Measurements from ENCODE around the gene PMAIP1. TPM values are rescaled to one million over a fixed set of nuclear protein-coding genes. Genes with fewer than 3 reads are reported as not detected.
A peak's percentile ranks its signal among the peaks of the same experiment; 100 is the strongest.
"Not testable (repeated sequence)": the region's sequence is repeated elsewhere in the genome, so short reads cannot be mapped to it uniquely, and the experiment has no call there.

Gene PMAIP1
- total RNA-seq, 1 experiment from 2014 or later: 28.0 TPM

DNA sequence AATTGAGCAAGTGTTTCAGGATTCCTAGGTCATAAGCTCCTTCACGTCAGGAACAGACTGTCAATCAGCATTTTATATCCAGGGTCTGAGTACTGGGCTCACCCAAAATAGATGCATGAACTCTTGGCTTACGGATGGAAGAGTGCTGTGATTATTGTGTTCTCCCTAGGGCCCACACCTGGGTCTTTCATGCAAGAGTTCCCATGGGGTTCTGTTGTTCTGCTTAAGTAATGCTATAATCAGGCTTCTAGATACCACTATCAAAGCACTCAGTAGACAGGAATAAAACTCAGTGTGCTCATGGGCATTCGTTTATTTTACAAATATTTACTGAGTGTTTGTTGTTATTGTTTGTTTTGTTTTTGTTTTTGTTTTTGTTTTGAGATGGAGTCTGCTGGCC is 46.4 kb upstream of the PMAIP1 start:
- POLR2A ChIA-PET: no interaction called here
- TF ChIP-seq, protein P1, sequence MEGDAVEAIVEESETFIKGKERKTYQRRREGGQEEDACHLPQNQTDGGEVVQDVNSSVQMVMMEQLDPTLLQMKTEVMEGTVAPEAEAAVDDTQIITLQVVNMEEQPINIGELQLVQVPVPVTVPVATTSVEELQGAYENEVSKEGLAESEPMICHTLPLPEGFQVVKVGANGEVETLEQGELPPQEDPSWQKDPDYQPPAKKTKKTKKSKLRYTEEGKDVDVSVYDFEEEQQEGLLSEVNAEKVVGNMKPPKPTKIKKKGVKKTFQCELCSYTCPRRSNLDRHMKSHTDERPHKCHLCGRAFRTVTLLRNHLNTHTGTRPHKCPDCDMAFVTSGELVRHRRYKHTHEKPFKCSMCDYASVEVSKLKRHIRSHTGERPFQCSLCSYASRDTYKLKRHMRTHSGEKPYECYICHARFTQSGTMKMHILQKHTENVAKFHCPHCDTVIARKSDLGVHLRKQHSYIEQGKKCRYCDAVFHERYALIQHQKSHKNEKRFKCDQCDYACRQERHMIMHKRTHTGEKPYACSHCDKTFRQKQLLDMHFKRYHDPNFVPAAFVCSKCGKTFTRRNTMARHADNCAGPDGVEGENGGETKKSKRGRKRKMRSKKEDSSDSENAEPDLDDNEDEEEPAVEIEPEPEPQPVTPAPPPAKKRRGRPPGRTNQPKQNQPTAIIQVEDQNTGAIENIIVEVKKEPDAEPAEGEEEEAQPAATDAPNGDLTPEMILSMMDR (IDR thresholded peaks at IDR 0.05; ENCODE audit: unreplicated experiment): no peak
- Mint-ChIP-seq H3K27me3 (ENCODE audit: insufficient read depth, unreplicated experiment) (no peaks in the 10 kb centered on the region), H3K4me3 (ENCODE audit: unreplicated experiment) (no peak overlapping the region), H3K4me1 (ENCODE audit: insufficient read depth, unreplicated experiment) (no peaks in the 10 kb centered on the region), H3K36me3 (ENCODE audit: insufficient read depth, unreplicated experiment) (no peaks in the 10 kb centered on the region), H3K27ac (ENCODE audit: low read depth, unreplicated experiment) (no peak overlapping the region), H3K9me3 (ENCODE audit: unreplicated experiment) (no peaks in the 10 kb centered on the region)
- CTCF ChIA-PET: interaction anchor here (0.6 to 1.6 kb wide), 2 partner anchors 135 to 141 kb away, joined by 3 to 4 read pairs; no protein-coding TSS in a partner anchor
- intact Hi-C loops (cut with micrococcal nuclease): no loop called here
- DNase-seq (ENCODE audit: unreplicated experiment): no peak
- no TSS peak for BruUV-seq (replicated peaks)

DNA sequence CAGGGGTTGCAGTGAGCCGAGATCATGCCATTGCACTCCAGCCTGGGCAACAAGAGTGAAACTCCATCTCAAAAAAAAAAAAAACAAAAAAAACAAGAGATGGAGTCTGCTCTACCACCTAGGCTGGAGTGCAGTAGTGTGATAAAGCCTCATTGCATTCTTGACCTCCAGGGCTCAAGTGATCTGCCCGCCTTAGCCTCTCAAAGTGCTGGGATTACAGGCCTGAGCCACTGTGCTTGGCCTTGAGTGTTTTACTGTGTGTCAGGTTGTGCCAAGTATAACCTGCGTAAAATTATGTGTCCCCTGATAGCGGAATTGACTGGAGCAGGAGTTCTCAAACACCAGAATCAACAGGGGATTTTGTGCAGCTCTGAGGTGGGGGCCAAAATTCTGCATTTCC is 45.8 kb upstream of the PMAIP1 start:
- H3K4me1 Mint-ChIP-seq (ENCODE audit: insufficient read depth, unreplicated experiment); DNase-seq (ENCODE audit: unreplicated experiment); H3K36me3 Mint-ChIP-seq (ENCODE audit: insufficient read depth, unreplicated experiment); H3K4me3 Mint-ChIP-seq (ENCODE audit: unreplicated experiment); H3K27ac Mint-ChIP-seq (ENCODE audit: low read depth, unreplicated experiment); H3K9me3 Mint-ChIP-seq (ENCODE audit: unreplicated experiment); BruUV-seq (replicated peaks); intact Hi-C loops (cut with micrococcal nuclease); H3K27me3 Mint-ChIP-seq (ENCODE audit: insufficient read depth, unreplicated experiment): not testable (repeated sequence)
- ChIA-PET CTCF (interaction anchor here (1.6 kb wide), 1 partner anchor 134 kb away, joined by 4 read pairs; no protein-coding TSS in a partner anchor), POLR2A (interaction anchor here (0.7 kb wide), 1 partner anchor 10 kb away, joined by 3 read pairs; no protein-coding TSS in a partner anchor)

DNA sequence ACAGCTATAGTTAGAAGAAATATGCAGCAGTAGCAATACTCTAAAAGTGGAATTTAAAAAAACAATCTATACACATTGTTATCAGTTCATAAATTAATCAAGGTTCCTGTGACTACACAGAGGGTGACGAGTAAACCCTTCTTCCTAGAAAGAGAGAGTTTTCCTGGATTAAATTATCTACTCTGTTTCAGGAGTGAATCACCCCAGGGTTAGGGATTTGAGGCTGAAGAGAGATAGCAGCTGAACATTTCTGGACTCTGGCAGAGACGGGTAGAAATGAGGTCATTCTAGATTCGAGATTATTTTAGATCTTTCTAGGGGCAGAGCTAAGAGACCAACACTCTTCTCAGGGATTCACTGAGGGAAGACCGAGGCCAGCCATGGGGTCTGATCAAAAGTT is 38.8 kb upstream of the PMAIP1 start:
- intact Hi-C loops (cut with micrococcal nuclease): no loop called here
- TF ChIP-seq, protein P1 (IDR thresholded peaks at IDR 0.05; ENCODE audit: unreplicated experiment): no peak
- Mint-ChIP-seq H3K27me3 (ENCODE audit: insufficient read depth, unreplicated experiment) (no peaks in the 10 kb centered on the region), H3K4me3 (ENCODE audit: unreplicated experiment) (no peak overlapping the region), H3K27ac (ENCODE audit: low read depth, unreplicated experiment) (no peak overlapping the region), H3K36me3 (ENCODE audit: insufficient read depth, unreplicated experiment) (no peaks in the 10 kb centered on the region), H3K4me1 (ENCODE audit: insufficient read depth, unreplicated experiment) (no peaks in the 10 kb centered on the region), H3K9me3 (ENCODE audit: unreplicated experiment) (no peaks in the 10 kb centered on the region)
- ChIA-PET CTCF (no interaction called here), POLR2A (interaction anchor here (5.2 kb wide), 1 partner anchor 40 kb away, joined by 40 read pairs; the partner anchor contains the start of gene PMAIP1)
- no peak for DNase-seq (ENCODE audit: unreplicated experiment)
- no TSS peak for BruUV-seq (replicated peaks)

DNA sequence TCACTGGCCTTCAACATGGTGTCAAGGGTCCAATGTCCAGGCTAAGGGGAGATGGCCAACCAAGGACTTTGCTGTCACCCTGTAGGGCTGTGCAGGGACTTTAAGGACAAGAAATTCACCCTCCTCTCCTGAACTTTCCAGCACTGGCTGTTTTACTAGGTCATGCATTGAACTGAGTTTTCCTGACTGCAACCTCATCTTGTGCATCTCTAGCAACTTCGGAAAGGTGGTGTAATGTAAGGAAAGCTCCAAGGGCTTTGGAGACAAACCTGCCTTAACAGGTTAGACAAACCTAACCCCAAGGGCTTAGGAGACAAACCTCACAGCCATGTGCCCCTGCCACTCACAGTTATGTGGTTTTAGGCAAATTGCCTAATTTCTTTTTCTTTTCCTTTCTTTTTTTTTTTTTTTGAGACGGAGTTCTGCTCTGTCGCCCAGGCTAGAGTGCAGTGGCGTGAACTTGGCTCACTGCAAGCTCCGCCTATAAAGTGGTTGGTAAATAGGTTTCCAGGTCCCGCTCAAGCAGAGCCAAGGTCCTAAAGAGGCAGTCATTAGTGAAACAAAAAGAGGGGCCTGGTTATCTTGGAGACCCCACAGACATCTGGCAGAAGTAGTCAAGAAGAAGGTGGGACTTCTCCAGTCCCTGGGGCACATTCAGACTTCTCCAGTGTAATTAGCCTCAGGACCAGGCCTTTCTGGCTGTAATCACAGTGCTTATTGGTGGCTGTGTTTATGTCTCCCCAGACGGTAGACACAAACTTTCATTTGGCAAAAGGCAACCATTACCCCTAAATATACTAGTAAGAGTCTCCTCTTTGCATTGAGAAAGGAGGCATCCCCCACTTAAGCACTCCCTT is 37.6 kb upstream of the PMAIP1 start:
- H3K27me3 Mint-ChIP-seq (ENCODE audit: insufficient read depth, unreplicated experiment): no peaks in the 10 kb centered on the region
- no peak overlapping the region for H3K27ac Mint-ChIP-seq (ENCODE audit: low read depth, unreplicated experiment)
- no peaks in the 10 kb centered on the region for H3K36me3 Mint-ChIP-seq (ENCODE audit: insufficient read depth, unreplicated experiment)
- H3K9me3 Mint-ChIP-seq (ENCODE audit: unreplicated experiment): no peaks in the 10 kb centered on the region
- TF ChIP-seq, protein P1 (IDR thresholded peaks at IDR 0.05; ENCODE audit: unreplicated experiment): no peak
- intact Hi-C loops (cut with micrococcal nuclease): no loop called here
- DNase-seq (ENCODE audit: unreplicated experiment): peak; percentile 51
- POLR2A ChIA-PET: interaction anchor here (5.2 kb wide), 1 partner anchor 39 kb away, joined by 40 read pairs; the partner anchor contains the start of gene PMAIP1
- no peak overlapping the region for H3K4me3 Mint-ChIP-seq (ENCODE audit: unreplicated experiment)
- H3K4me1 Mint-ChIP-seq (ENCODE audit: insufficient read depth, unreplicated experiment): no peaks in the 10 kb centered on the region
- CTCF ChIA-PET: interaction anchor here (0.7 to 0.8 kb wide), 2 partner anchors 19 to 39 kb away, joined by 3 read pairs; no protein-coding TSS in a partner anchor
- BruUV-seq (replicated peaks): no TSS peak

Data from MCF 10A (cell line).